ENCODE measurements around the gene SYCP2L. TPM values are rescaled to one million over a fixed set of nuclear protein-coding genes. Genes with fewer than 3 reads are reported as not detected.
A peak's percentile ranks its signal among the peaks of the same experiment; 100 is the strongest.
"Not testable (repeated sequence)": the region's sequence is repeated elsewhere in the genome, so short reads cannot be mapped to it uniquely, and the experiment has no call there.

Gene SYCP2L
- polyA plus RNA-seq, 1 of the 3 experiments (the other 2 are of a cell fraction), result 0.82 TPM

DNA sequence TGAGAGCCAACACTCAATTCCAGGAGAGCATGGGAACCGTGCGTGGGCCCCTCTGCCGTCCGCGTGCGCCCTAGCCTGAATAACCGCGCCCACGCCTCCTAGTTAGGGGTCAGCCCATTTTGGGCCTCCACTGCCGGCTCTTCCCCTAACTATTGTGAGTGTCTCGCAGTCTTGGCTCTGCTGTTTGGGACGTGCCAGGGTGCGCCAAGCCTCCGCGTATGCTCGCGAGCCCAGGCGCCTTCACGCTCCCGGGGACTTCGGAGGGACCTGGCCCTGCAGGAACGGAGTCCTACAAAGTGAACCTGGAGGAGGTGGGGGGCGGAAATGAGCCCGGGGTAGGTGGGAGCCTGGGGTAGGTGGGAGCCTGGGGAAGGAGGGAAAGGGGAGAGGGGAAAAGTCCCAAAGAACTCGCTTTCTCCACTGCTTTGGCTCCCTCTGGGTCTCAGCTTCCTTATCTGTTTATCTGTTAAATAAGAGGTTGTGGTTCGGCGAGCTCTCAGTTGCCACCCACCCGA is 4.1 kb upstream of the SYCP2L start (continued):
- no peak for TF ChIP-seq FOSL2 (IDR thresholded peaks at IDR 0.05; ENCODE audit: borderline replicate concordance, low read depth)

DNA sequence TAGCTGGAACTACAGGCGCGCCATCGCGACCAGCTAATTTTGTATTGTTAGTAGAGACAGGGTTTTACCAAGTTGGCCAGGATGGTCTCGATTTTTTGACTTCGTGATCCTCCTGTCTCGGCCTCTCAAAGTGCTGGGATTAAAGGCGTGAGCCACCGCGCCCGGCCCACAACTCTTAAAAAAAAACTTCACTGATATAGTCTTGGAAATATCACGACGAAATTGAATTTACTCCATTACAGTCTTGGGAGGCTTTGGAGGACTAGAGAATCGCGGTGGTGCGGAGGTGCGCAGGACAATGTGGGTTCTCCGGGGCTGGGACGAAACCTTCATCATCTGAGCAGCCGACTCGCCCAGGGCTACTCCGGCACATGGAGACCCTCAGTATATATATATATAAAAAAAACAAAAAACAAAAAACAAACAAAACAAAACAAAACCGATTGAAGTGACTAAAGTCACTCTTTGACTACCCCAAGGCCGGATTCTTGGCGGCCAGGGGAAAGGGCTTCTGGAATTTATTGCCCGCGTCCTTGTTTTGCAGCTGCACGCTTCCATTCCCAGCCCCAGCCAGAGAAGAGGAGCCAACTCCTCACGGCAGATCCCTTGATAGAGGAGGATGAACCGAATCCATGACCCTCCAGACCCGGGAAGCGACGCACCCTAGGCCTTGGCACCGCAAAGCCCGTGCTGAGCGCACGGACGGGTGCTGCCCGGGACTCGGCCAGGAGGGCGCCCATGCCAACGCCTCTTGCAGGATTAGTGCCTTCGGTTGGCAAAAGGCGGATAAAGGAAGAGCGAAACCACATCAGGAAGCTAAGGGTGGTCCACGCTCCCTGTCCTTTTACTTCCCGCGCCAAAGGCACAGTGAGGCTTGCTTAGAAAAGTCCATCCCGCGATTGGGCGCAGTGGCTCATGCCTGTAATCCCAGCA is 3.3 kb upstream of the SYCP2L start:
- peaks cover 6% of the 10 kb centered on the region; the same call in 1 of the 2 replicates for H3K27me3 ChIP-seq (ENCODE audit: insufficient read depth)

DNA sequence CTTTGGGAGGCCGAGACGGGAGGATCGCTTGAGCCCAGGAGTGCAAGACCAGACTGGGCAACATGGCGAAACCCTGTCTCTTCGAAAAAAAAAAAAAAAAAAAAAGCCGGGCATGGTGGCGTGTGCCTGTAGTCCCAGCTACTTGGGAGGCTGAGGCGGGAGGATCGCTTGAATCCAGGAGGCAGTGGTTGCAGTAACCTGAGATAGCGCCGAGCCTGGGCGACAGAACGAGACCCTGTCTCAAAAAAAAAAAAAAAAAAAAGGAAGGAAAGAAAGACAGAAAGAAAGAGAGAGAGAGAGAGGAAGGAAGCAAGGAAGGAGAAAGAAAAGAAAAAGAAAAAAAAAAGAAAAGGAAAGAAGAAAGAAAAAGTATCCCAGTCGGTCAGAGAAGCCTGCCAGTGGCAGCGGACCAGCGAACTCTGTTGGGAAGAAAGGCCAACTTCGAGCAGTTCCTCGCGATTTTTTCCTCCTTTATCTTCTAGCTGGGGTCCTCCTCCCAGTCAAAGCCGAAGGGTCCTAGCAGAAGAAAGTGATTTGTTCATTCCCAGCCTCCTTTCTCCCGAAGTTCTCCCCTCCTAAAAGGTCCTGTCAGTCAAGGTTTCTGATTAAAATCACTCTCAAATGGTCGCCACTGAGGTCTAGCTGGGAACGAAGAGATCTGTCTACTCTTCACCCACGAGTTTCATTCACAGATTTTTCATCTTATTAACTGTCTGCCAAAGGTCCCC is 2.4 kb upstream of the SYCP2L start:
- POLR2A ChIA-PET, result no interaction called here
- Histone ChIP-seq H3F3A (replicated peaks; ENCODE audit: insufficient read depth) (peaks cover 6% of the 10 kb centered on the region), H2AFZ (ENCODE audit: low read depth) (no peak overlapping the region), H4K20me1 (ENCODE audit: insufficient read depth) (no peaks in the 10 kb centered on the region), H3K79me2 (ENCODE audit: insufficient read depth) (no peaks in the 10 kb centered on the region), H3K4me3 (ENCODE audit: low read depth in 2 of 2, low read length in 1 of 2) (no peak overlapping the region), H3K36me3 (replicated peaks in 1 of 2; ENCODE audit: control insufficient read depth in 1 of 2, insufficient read depth in 2 of 2, low read length in 1 of 2) (no peaks in the 10 kb centered on the region), H3K9ac (no peak overlapping the region), H3K4me1 (ENCODE audit: control insufficient read depth in 1 of 2, insufficient read depth in 2 of 2, low read depth in 1 of 2, low read length in 1 of 2) (no peaks in the 10 kb centered on the region), H3K9me3 (no peaks in the 10 kb centered on the region), H3K9me2 (no peaks in the 10 kb centered on the region), H3K27ac (ENCODE audit: low read depth in 2 of 2, low read length in 1 of 2) (no peak overlapping the region), H3K27me3 (ENCODE audit: insufficient read depth) (peaks cover 6% of the 10 kb centered on the region; the same call in 1 of the 2 replicates), H3K4me2 (no peak overlapping the region)
- CTCF ChIA-PET, result no interaction called here
- 55% methylated on average over 24 of the region's 24 CpGs for WGBS (ENCODE audit: low lambda C conversion rate)
- no peak for DNase-seq
- TF ChIP-seq POLR2AphosphoS5 (IDR thresholded peaks at IDR 0.05; ENCODE audit: low read depth, low read length) (no peak), RXRA (IDR thresholded peaks at IDR 0.05; ENCODE audit: borderline replicate concordance, low read depth) (no peak), MEF2A (IDR thresholded peaks at IDR 0.05; ENCODE audit: borderline replicate concordance, low read depth) (no peak), ELF1 (IDR thresholded peaks at IDR 0.05) (no peak), NFIC (IDR thresholded peaks at IDR 0.05; ENCODE audit: borderline replicate concordance) (no peak), RFX5 (IDR thresholded peaks at IDR 0.05; ENCODE audit: low read length) (no peak), EP300 (IDR thresholded peaks at IDR 0.05; ENCODE audit: borderline replicate concordance in 1 of 2, low read depth in 1 of 2, low read length in 1 of 2) (no peak), JUND (IDR thresholded peaks at IDR 0.05) (no peak), FOXM1 (IDR thresholded peaks at IDR 0.05; ENCODE audit: low read depth) (no peak)

More for the DNA sequence above, 3.3 kb upstream of the SYCP2L start:
- ChIA-PET CTCF (no interaction called here), POLR2A (no interaction called here)
- Histone ChIP-seq H3F3A (replicated peaks; ENCODE audit: insufficient read depth) (peaks cover 6% of the 10 kb centered on the region), H3K9me3 (no peaks in the 10 kb centered on the region), H3K4me3 (ENCODE audit: low read depth in 2 of 2, low read length in 1 of 2) (no peak overlapping the region), H3K36me3 (replicated peaks in 1 of 2; ENCODE audit: control insufficient read depth in 1 of 2, insufficient read depth in 2 of 2, low read length in 1 of 2) (no peaks in the 10 kb centered on the region), H3K4me2 (no peak overlapping the region), H3K9me2 (no peaks in the 10 kb centered on the region), H3K27ac (ENCODE audit: low read depth in 2 of 2, low read length in 1 of 2) (no peak overlapping the region), H4K20me1 (ENCODE audit: insufficient read depth) (no peaks in the 10 kb centered on the region), H3K4me1 (ENCODE audit: control insufficient read depth in 1 of 2, insufficient read depth in 2 of 2, low read depth in 1 of 2, low read length in 1 of 2) (no peaks in the 10 kb centered on the region), H3K9ac (no peak overlapping the region), H3K79me2 (ENCODE audit: insufficient read depth) (no peaks in the 10 kb centered on the region), H2AFZ (ENCODE audit: low read depth) (no peak overlapping the region)
- whole genome bisulfite sequencing (ENCODE audit: low lambda C conversion rate), result 72% methylated on average over 46 of the region's 51 CpGs
- no peak for DNase-seq
- no peak for TF ChIP-seq TEAD4 (IDR thresholded peaks at IDR 0.05; ENCODE audit: borderline replicate concordance, insufficient read depth)
- TF ChIP-seq MEF2A (IDR thresholded peaks at IDR 0.05; ENCODE audit: borderline replicate concordance, low read depth), result no peak
- TF ChIP-seq FOXJ3 (CRISPR knock-in tag; IDR thresholded peaks at IDR 0.05), result no peak
- no peak for TF ChIP-seq TAF1 (IDR thresholded peaks at IDR 0.05; ENCODE audit: borderline replicate concordance, low read depth, low read length)
- no peak for TF ChIP-seq NRF1 (IDR thresholded peaks at IDR 0.05; ENCODE audit: low read depth, low read length)
- no peak for TF ChIP-seq YY1 (IDR thresholded peaks at IDR 0.05; ENCODE audit: low read depth)
- TF ChIP-seq NFIC (IDR thresholded peaks at IDR 0.05; ENCODE audit: borderline replicate concordance), result no peak
- no peak for TF ChIP-seq RCOR1 (IDR thresholded peaks at IDR 0.05; ENCODE audit: low read length)
- TF ChIP-seq, protein P1, sequence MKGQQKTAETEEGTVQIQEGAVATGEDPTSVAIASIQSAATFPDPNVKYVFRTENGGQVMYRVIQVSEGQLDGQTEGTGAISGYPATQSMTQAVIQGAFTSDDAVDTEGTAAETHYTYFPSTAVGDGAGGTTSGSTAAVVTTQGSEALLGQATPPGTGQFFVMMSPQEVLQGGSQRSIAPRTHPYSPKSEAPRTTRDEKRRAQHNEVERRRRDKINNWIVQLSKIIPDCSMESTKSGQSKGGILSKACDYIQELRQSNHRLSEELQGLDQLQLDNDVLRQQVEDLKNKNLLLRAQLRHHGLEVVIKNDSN (IDR thresholded peaks at IDR 0.05; ENCODE audit: borderline replicate concordance, low read depth), result no peak
- no peak for TF ChIP-seq SIN3A (IDR thresholded peaks at IDR 0.05; ENCODE audit: borderline replicate concordance, low read depth, low read length)
- no peak for TF ChIP-seq MXI1 (IDR thresholded peaks at IDR 0.05; ENCODE audit: low read depth, low read length)
- no peak for TF ChIP-seq POLR2AphosphoS5 (IDR thresholded peaks at IDR 0.05; ENCODE audit: low read depth, low read length)
- TF ChIP-seq SMC3 (IDR thresholded peaks at IDR 0.05; ENCODE audit: low read depth, low read length), result no peak

DNA sequence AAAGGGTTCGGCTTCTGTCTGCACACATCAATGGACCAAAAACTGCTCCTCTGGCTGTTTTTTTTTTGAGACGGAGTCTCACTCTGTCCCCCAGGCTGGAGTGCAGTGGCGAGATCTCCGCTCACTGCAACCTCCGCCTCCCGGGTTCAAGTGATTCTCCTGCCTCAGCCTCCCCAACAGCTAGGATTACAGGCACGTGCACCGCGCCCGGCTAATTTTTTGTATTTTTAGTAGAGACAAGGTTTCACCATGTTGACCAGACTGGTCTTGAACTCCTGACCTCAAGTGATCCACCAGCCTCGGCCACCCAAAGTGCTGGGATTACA is 524 bp upstream of the SYCP2L start:
- Histone ChIP-seq H3K27ac (ENCODE audit: low read depth in 2 of 2, low read length in 1 of 2) (peak overlapping the region in 1 of 2 experiments; percentile 67; a peak in 2 of 4 replicates), H3K4me2 (peak overlapping the region; percentile 75), H2AFZ (ENCODE audit: low read depth) (peak overlapping the region; percentile 90), H3K9ac (peak overlapping the region; percentile 55; the same call in 1 of the 2 replicates), H3K4me3 (ENCODE audit: low read depth in 2 of 2, low read length in 1 of 2) (peak overlapping the region; percentile 55 to 66)
- not testable (repeated sequence) for H3F3A ChIP-seq (replicated peaks; ENCODE audit: insufficient read depth); H3K79me2 ChIP-seq (ENCODE audit: insufficient read depth); H3K36me3 ChIP-seq (replicated peaks in 1 of 2; ENCODE audit: control insufficient read depth in 1 of 2, insufficient read depth in 2 of 2, low read length in 1 of 2); H3K9me3 ChIP-seq; H3K27me3 ChIP-seq (ENCODE audit: insufficient read depth); H3K4me1 ChIP-seq (ENCODE audit: control insufficient read depth in 1 of 2, insufficient read depth in 2 of 2, low read depth in 1 of 2, low read length in 1 of 2); DNase-seq; H3K9me2 ChIP-seq; H4K20me1 ChIP-seq (ENCODE audit: insufficient read depth)
- WGBS (ENCODE audit: low lambda C conversion rate), result 9% methylated on average over 11 of the region's 11 CpGs
- ChIA-PET POLR2A (interaction anchor here (1.2 to 1.3 kb wide), 2 partner anchors 9 to 164 kb away, joined by 3 read pairs; no protein-coding TSS in a partner anchor), CTCF (interaction anchor here (0.6 to 1.6 kb wide), 13 partner anchors 10 to 158 kb away, joined by 3 to 8 read pairs (median 3); partner anchors contain the start of gene ELOVL2)

All from SK-N-SH (cell line).